ENCODE measurements around the gene OR6C2. TPM values are rescaled to one million over a fixed set of nuclear protein-coding genes. Genes with fewer than 3 reads are reported as not detected.
"Not testable (repeated sequence)": the region's sequence is repeated elsewhere in the genome, so short reads cannot be mapped to it uniquely, and the experiment has no call there.

OR6C2 gene
- total RNA-seq, 1 donor from 2014 or later = not detected

- Histone ChIP-seq H3K36me3 (ENCODE audit: control insufficient read depth, insufficient read depth, low read length) (no peaks in the 10 kb centered on the region), H3K4me3 (ENCODE audit: low read depth, low read length) (no peak overlapping the region), H3K27me3 (ENCODE audit: control insufficient read depth, insufficient read depth, low read length) (no peaks in the 10 kb centered on the region)
- DNase-seq (ENCODE audit: low read depth) = no peak
- TF ChIP-seq, protein P1, sequence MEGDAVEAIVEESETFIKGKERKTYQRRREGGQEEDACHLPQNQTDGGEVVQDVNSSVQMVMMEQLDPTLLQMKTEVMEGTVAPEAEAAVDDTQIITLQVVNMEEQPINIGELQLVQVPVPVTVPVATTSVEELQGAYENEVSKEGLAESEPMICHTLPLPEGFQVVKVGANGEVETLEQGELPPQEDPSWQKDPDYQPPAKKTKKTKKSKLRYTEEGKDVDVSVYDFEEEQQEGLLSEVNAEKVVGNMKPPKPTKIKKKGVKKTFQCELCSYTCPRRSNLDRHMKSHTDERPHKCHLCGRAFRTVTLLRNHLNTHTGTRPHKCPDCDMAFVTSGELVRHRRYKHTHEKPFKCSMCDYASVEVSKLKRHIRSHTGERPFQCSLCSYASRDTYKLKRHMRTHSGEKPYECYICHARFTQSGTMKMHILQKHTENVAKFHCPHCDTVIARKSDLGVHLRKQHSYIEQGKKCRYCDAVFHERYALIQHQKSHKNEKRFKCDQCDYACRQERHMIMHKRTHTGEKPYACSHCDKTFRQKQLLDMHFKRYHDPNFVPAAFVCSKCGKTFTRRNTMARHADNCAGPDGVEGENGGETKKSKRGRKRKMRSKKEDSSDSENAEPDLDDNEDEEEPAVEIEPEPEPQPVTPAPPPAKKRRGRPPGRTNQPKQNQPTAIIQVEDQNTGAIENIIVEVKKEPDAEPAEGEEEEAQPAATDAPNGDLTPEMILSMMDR (IDR thresholded peaks at IDR 0.05; ENCODE audit: insufficient read depth, low read length, poor library complexity, severe bottlenecking) = no peak
Measured at GRCh38 chr12:55446326-55446725, 2.5 kb downstream of the OR6C2 start.

GRCh38 chr12:55448825-55449224 lies 4.9 kb downstream of the OR6C2 start:
- DNase-seq (ENCODE audit: low read depth) = no peak
- no peaks in the 10 kb centered on the region for H3K36me3 ChIP-seq (ENCODE audit: control insufficient read depth, insufficient read depth, low read length)
- no peak overlapping the region for H3K4me3 ChIP-seq (ENCODE audit: low read depth, low read length)
- TF ChIP-seq, protein P1 (IDR thresholded peaks at IDR 0.05; ENCODE audit: insufficient read depth, low read length, poor library complexity, severe bottlenecking) = no peak
- no peaks in the 10 kb centered on the region for H3K27me3 ChIP-seq (ENCODE audit: control insufficient read depth, insufficient read depth, low read length)

DNA sequence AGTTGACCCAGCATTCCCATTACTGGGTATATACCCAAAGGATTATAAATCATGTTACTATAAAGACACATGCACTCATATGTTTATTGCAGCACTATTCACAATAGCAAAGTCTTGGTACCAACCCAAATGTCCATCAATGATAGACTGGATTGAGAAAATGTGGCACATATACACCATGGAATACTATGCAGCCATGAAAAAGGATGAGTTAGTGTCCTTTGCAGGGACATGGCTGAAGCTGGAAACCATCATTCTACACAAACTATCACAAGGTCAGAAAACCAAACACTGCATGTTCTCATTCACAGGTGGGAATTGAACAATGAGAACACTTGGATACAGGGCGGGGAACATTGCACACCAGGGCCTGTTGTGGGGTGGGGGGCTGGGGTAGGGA lies 21.1 kb downstream of the OR6C2 start:
- H3K4me3 ChIP-seq (ENCODE audit: low read depth, low read length); DNase-seq (ENCODE audit: low read depth); H3K36me3 ChIP-seq (ENCODE audit: control insufficient read depth, insufficient read depth, low read length); H3K27me3 ChIP-seq (ENCODE audit: control insufficient read depth, insufficient read depth, low read length): not testable (repeated sequence)

- TF ChIP-seq, protein P1 (IDR thresholded peaks at IDR 0.05; ENCODE audit: insufficient read depth, low read length, poor library complexity, severe bottlenecking) = no peak
- H3K4me3 ChIP-seq (ENCODE audit: low read depth, low read length) = no peak overlapping the region
- no peak for DNase-seq (ENCODE audit: low read depth)
- H3K36me3 ChIP-seq (ENCODE audit: control insufficient read depth, insufficient read depth, low read length) = no peaks in the 10 kb centered on the region
- H3K27me3 ChIP-seq (ENCODE audit: control insufficient read depth, insufficient read depth, low read length) = no peaks in the 10 kb centered on the region
Measured at GRCh38 chr12:55467836-55468235, 24.0 kb downstream of the OR6C2 start.

GRCh38 chr12:55469291-55469690 lies 25.4 kb downstream of the OR6C2 start:
- TF ChIP-seq, protein P1 (IDR thresholded peaks at IDR 0.05; ENCODE audit: insufficient read depth, low read length, poor library complexity, severe bottlenecking) = no peak
- DNase-seq (ENCODE audit: low read depth) = no peak
- Histone ChIP-seq H3K4me3 (ENCODE audit: low read depth, low read length) (no peak overlapping the region), H3K36me3 (ENCODE audit: control insufficient read depth, insufficient read depth, low read length) (no peaks in the 10 kb centered on the region), H3K27me3 (ENCODE audit: control insufficient read depth, insufficient read depth, low read length) (no peaks in the 10 kb centered on the region)

- no peaks in the 10 kb centered on the region for H3K27me3 ChIP-seq (ENCODE audit: control insufficient read depth, insufficient read depth, low read length)
- no peak for DNase-seq (ENCODE audit: low read depth)
- H3K4me3 ChIP-seq (ENCODE audit: low read depth, low read length) = no peak within 1 kb of the TSS
- TF ChIP-seq, protein P1 (IDR thresholded peaks at IDR 0.05; ENCODE audit: insufficient read depth, low read length, poor library complexity, severe bottlenecking) = no peak
- no peaks in the 10 kb centered on the region for H3K36me3 ChIP-seq (ENCODE audit: control insufficient read depth, insufficient read depth, low read length)
Measured at GRCh38 chr12:55470088-55470829, 26.4 kb downstream of the OR6C2 start, which contains the start of gene OR6C70. Gene OR6C70, minus strand, starts transcription at chr12:55470138. Its CDS starts 0 bp downstream, at chr12:55470138.
